K562 (cell line): ENCODE measurements around the gene CRADD. TPM values are rescaled to one million over a fixed set of nuclear protein-coding genes. Genes with fewer than 3 reads are reported as not detected.

Experiments used
- ILF3 ChIP-seq: fragments of 450-650 bp; IDR thresholded peaks from 2 replicates; pipeline ENCODE4 v1.6.1; 2018; ENCODE audit warnings: antibody characterized with exemption, mild to moderate bottlenecking, moderate library complexity, borderline replicate concordance
- NFATC3 ChIP-seq: fragments of 450-650 bp; IDR thresholded peaks from 2 replicates; pipeline ENCODE4 v1.6.1; 2017; ENCODE audit warnings: mild to moderate bottlenecking
- RFX1 ChIP-seq: fragments of 450-650 bp; IDR thresholded peaks from 2 replicates; pipeline ENCODE4 v1.6.1; 2016; ENCODE audit warnings: mild to moderate bottlenecking, moderate library complexity
- ZBTB40 ChIP-seq, 2 experiments: fragments of 450-650 bp in 1 of 2; sonication (generic) in 1 of 2; formaldehyde crosslinking in 1 of 2; IDR thresholded peaks; 2 replicates each; pipeline versions ENCODE4 v1.7.1 to v1.9.0; 2016 to 2022; ENCODE audit warnings: inconsistent platforms in 1 of 2, mild to moderate bottlenecking in 1 of 2, missing genetic modification reagents in 1 of 2
- ZNF24 ChIP-seq: fragments of 450-650 bp; IDR thresholded peaks from 2 replicates; pipeline ENCODE4 v1.6.1; 2016
- polyA plus RNA-seq, 8 experiments: library from polyadenylated mRNA; depleted of rRNA in 4 of 8; stranded (reverse) in 5 of 8; unstranded in 3 of 8; fragments of >200 nt; fragmentation: Nextera tagmentation in 2 of 8; fragmentation: Illumina TruSeq in 1 of 8; extraction: Ambion mirVana in 2 of 8; extraction: Trizol in 1 of 8; gene quantifications; 2 replicates each; pipeline versions ENCODE4 v1.2.1 to v1.2.3, GENCODE V29; 2011 to 2014; ENCODE audit warnings: inconsistent platforms in 1 of 8, missing spikeins in 1 of 8
- total RNA-seq, 7 experiments: library from RNA; depleted of rRNA in 6 of 7; stranded (reverse); fragments of >200 nt in 6 of 7; fragmentation: Illumina TruSeq in 2 of 7; extraction: Trizol in 2 of 7; gene quantifications; 2 replicates each; pipeline versions ENCODE4 v1.2.1 to v1.2.3, GENCODE V29; 2011 to 2021; ENCODE audit warnings: low replicate concordance in 1 of 7
- TF ChIP-seq, protein P1 (sequence below), 3 experiments: fragments of 200-800 bp in 1 of 3; fragments of 250-450 bp in 1 of 3; fragments of 450-650 bp in 1 of 3; sonication (Bioruptor Pico) in 1 of 3; sonication (Bioruptor generic) in 1 of 3; formaldehyde crosslinking in 1 of 3; IDR thresholded peaks; 2 replicates each; pipeline versions ENCODE4 v1.6.1 to v1.8.0; 2016 to 2022; ENCODE audit warnings: mild to moderate bottlenecking in 2 of 3, missing genetic modification characterization in 2 of 3, missing compliant biosample characterization in 1 of 3, moderate library complexity in 1 of 3
- TF ChIP-seq, protein P2 (sequence below): sonication (generic); formaldehyde crosslinking; IDR thresholded peaks from 2 replicates; pipeline ENCODE4 v1.9.0; 2022; ENCODE audit warnings: mild to moderate bottlenecking, missing genetic modification reagents
- TF ChIP-seq, protein P3 (sequence below): fragments of 450-650 bp; formaldehyde crosslinking; IDR thresholded peaks from 2 replicates; pipeline ENCODE4 v1.4.0; 2020; ENCODE audit warnings: mild to moderate bottlenecking, moderate library complexity

CRADD gene
- total and polyA plus RNA-seq, 9 of the 15 experiments (the other 6 are each of a cell fraction or from before 2014, with no cell fraction given) = 20.5 to 41.1 (median 25.9) TPM

DNA sequence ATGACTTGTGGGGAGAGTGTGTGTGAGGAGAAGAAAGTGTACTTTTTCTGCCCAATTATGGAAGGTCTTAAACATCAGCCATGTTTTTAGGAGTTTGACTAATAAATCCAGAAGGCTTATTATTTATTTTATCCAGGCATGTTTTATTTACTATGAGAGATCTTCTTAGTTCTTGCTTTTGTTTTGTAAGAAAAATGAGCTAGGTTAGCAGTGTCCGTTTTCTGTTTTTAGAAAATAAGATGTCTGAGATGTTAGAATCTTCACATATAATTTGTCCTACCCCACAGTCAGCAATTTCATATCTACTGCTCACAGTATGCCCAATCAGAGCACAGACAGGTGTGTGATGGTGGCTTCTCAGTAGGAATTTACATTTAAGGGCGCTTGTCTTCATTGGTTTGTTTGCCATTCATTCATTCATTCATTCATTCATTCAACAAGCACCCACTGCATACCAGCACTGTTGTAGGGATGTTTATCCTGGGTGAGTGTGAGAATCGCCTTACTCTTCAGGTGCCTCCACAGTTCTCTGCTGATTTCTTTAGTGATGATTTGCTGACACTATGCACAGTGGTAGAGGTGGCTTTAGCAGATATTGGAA, 83.2 kb downstream of the CRADD start (continued):
- TF ChIP-seq ZBTB40 (IDR thresholded peaks at IDR 0.05) = no peak
- TF ChIP-seq ZBTB40 (CRISPR knock-in tag; IDR thresholded peaks at IDR 0.05) = no peak
- peak; percentile 98 for TF ChIP-seq ZNF24
- TF ChIP-seq RFX1 = no peak
- TF ChIP-seq, protein P1, sequence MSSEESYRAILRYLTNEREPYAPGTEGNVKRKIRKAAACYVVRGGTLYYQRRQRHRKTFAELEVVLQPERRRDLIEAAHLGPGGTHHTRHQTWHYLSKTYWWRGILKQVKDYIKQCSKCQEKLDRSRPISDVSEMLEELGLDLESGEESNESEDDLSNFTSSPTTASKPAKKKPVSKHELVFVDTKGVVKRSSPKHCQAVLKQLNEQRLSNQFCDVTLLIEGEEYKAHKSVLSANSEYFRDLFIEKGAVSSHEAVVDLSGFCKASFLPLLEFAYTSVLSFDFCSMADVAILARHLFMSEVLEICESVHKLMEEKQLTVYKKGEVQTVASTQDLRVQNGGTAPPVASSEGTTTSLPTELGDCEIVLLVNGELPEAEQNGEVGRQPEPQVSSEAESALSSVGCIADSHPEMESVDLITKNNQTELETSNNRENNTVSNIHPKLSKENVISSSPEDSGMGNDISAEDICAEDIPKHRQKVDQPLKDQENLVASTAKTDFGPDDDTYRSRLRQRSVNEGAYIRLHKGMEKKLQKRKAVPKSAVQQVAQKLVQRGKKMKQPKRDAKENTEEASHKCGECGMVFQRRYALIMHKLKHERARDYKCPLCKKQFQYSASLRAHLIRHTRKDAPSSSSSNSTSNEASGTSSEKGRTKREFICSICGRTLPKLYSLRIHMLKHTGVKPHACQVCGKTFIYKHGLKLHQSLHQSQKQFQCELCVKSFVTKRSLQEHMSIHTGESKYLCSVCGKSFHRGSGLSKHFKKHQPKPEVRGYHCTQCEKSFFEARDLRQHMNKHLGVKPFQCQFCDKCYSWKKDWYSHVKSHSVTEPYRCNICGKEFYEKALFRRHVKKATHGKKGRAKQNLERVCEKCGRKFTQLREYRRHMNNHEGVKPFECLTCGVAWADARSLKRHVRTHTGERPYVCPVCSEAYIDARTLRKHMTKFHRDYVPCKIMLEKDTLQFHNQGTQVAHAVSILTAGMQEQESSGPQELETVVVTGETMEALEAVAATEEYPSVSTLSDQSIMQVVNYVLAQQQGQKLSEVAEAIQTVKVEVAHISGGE (CRISPR knock-in tag; IDR thresholded peaks at IDR 0.05) = peak in 1 of 3 experiments; percentile 14; a peak in 1 of 6 replicates
- TF ChIP-seq, protein P2, sequence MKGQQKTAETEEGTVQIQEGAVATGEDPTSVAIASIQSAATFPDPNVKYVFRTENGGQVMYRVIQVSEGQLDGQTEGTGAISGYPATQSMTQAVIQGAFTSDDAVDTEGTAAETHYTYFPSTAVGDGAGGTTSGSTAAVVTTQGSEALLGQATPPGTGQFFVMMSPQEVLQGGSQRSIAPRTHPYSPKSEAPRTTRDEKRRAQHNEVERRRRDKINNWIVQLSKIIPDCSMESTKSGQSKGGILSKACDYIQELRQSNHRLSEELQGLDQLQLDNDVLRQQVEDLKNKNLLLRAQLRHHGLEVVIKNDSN = no peak
- TF ChIP-seq, protein P3, sequence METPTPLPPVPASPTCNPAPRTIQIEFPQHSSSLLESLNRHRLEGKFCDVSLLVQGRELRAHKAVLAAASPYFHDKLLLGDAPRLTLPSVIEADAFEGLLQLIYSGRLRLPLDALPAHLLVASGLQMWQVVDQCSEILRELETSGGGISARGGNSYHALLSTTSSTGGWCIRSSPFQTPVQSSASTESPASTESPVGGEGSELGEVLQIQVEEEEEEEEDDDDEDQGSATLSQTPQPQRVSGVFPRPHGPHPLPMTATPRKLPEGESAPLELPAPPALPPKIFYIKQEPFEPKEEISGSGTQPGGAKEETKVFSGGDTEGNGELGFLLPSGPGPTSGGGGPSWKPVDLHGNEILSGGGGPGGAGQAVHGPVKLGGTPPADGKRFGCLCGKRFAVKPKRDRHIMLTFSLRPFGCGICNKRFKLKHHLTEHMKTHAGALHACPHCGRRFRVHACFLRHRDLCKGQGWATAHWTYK (CRISPR knock-in tag) = 0 out of 2 replicates have a peak, but pooled peaks have one; percentile 14
- TF ChIP-seq ILF3 = no peak
- no peak for TF ChIP-seq NFATC3
- TF ChIP-seq, all 486 proteins: peak for 12
